NK-92 (cell line): ENCODE results near the gene ARHGAP30.
A peak's percentile ranks its signal among the peaks of the same experiment; 100 is the strongest.
"Not testable (repeated sequence)": the region's sequence is repeated elsewhere in the genome, so short reads cannot be mapped to it uniquely, and the experiment has no call there.

Experiments
- DNase-seq: peaks from one replicate; lab custom pipeline; 2025; ENCODE audit not compliant: unreplicated experiment; lab: John Stamatoyannopoulos, UW

ARHGAP30 gene

DNA sequence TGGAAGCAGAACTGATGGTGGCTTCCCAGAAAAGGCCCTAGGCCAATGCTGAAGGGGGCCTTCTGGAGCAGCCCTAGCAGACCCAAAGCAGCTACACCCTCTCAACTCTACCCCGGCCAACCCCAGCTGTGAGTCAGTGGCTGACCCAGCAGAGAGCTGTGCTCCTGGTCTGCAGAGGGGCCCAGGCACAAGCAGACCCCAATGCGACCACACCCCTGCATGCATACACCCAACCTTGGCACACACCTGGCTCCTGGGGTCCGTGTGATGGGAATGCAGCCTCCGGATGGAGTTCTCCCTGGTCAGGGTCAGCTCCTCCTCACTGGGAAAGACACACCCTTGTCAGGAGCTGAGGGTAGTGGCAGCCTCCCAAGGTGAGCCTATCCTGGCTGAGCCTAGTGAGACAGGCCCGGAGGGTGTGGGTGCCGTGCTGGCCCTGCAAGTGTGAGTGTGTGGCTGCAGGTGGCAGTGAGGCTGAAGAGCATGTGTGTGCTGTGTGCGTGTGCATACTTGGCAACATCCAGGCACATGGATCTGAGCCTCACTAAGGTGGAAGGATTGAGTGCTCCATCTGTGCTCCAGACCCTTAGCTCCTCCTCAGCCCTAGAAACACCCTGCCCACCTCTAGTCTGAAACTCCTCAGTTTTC, 3.9 kb upstream of the ARHGAP30 start:
- DNase-seq: no peak

DNA sequence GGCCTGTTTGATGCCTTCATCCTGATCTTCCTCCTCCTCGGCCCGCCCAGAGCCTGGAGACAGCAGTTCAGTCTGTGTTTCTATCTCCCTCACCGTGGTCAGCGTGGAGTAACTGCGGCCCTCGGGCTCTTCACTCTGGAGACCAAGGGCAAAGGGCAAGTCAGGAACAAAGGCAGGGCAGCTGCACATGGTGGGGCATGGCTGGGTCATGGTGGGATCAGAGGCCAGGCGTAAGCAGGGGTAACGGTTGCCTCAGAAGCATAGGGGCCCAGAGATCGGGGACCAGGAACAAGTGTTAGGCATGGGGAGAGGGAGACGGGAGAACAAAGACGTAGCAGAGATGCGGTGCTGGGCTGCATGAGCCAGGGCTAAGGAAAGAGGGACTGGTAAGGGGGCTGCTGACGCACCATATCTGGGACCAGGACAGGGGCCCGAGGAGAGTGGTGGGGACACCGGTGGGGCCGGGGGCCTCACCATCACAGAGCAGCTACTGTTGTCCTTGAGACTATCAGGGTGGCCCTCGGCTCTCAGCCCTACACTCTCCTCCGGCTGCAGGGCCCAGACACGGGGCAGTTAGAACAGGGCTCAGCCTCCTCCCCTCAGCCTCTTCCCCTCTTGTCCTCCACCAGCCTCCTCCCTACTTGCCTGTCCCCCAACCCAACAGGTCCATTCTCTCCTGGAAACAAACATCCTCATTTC, 3.2 kb upstream of the ARHGAP30 start:
- DNase-seq: no peak

DNA sequence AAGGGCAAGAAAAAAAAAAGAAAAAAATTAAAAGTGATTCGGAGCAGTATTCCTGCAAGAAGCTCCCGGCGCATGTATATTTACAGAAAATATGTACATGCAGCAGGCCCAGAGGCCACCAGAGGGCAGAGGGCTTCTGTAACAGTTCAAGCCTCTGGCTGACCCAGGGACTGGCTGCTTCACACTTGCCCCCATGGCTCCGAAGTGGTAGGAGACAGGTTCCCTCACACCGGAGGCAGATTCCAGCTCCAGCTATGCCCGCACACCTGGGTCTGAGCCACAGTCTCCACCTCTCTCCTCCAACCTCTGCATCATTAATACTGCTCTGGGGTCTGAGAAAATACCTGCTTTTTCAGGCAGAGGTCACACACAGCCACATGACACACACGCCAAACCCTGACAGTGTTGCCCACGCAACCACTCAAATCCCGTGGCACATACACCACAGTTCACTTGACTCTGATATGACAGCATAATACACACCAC, 2.2 kb upstream of the ARHGAP30 start:
- no peak for DNase-seq

DNA sequence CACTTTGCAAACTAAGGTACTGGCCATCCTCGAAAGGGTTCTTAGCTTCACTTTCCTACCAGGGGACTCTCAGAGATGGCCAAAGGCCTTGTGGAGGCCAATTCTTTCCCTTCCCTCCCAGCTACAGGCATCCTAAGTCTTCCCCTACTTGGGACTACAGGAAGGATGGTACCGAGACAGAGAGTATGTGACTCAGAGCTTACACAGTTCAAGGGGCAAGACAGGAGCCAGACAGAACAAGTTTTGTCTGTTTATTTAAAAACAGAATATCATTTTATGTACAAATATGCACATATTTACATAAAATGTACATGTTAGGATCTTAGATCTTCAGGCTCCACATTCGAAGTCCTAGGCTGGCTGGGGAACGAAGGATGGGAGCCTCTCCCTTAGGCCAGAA, 1.1 kb upstream of the ARHGAP30 start:
- DNase-seq: no peak

DNA sequence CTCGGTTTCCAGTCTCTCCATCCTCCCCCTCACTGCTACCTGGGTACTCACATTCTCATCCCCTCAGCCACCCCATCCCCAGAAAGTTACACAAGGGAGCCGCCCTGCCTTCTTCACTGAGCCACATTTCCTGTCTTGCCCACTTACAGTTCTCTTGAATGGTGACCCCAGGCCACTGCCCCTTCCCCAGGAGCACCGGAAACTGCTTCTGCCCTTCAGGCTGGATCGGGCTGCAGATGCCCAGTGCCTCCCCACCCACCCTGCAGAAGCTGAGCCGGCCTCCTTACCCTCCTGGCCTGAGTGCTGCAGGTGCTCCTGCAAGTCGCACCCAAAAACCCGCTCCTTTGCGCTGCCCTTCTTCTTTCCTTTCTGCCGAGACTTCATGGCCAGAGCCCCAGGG, 450 bp downstream of the ARHGAP30 start:
- DNase-seq: no peak

DNA sequence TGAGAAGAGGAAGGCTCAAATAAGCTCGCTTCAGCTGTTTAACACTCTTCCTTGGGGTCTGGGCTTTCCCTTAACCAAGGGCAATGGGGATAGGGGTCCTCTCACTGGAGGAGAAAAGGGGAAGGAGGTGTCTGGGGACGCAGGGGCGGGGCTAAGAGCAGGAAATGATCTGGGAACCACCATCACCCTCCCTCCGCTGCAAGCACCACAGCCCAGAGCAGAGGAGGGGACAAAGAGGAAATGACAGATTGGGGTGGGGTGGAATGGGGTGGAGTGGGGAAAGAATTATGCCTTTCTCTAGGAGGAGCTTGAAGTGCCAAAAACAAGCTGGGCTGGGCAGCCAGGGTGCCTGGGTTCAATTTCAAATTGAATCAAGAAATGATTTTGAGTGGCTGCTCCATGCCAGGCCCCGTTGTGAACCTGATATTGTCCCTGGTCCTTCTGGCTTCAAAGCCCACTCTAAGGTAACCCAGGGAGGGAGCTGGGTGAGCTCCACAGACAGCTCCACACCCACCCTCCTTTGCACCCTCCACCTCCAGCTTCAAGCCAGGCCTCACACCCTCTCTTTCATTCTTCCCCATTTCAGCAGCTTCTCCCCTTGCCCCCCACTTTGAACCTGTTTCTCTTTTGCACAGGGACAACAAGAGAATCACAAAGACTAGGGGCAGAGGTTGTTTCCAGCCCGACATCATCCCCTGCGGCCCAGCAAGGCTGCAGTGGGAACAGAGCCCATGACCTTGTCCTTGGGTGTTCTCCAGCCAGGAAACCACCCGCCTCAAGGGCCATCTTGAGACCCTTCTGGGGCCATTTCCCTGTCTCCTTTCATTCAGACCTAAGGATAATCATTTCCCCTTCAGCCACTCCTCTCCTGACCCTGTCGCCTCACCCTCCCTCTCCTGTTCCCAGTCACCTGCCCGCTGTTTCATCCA, 1.1 kb downstream of the ARHGAP30 start:
- DNase-seq: peak; percentile 21

DNA sequence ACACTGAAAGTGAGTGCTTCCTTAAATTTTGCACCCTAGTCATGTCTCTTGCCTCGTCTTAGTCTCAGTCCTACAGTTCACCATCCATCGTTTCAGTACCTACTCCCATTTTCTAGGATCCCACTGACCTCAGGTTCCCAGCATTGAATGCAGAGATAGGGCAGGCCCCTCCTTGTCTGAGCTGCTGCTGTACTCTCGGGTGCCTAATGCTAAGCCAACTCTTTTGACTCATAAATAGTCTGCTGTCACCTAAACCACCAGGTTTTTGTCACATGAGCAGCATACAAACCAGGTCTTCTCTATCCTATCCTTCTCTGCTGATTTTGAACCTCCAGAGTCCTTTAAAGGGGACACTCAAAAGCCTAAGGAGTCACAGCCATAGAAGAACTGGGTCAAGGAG, 3.0 kb downstream of the ARHGAP30 start:
- DNase-seq: no peak

DNA sequence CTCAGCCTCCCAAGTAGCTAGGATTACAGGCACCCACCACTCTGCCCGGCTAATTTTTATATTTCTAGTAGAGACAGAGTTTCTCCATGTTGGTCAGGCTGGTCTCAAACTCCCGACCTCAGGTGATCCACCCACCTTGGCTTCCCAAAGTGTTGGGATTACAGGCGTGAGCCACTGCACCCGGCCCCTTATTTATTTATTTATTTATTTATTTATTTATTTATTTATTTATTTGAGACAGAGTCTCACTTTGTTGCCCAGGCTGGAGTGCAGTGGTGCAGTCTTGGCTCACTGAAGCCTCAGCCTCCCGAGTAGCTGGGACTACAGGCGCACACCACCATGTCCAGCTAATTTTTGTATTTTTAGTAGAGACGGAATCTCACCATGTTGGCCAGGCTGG, 4.0 kb downstream of the ARHGAP30 start:
- DNase-seq: not testable (repeated sequence)

DNA sequence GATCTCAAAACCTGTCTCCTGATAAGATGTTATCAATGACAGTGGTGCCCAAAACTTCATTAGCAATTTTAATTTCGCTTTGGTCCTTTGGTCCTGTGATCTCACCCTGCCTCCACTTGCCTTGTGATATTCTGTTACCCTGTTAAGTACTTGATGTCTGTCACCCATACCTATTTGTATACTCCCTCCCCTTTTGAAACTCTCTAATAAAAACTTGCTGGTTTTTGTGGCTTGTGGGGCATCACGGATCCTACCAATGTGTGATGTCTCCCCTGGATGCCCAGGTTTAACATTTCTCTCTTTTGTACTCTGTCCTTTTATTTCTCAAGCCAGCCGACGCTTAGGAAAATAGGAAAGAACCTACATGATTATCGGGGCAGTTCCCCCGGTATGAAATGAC, 5.8 kb downstream of the ARHGAP30 start:
- not testable (repeated sequence) for DNase-seq

DNA sequence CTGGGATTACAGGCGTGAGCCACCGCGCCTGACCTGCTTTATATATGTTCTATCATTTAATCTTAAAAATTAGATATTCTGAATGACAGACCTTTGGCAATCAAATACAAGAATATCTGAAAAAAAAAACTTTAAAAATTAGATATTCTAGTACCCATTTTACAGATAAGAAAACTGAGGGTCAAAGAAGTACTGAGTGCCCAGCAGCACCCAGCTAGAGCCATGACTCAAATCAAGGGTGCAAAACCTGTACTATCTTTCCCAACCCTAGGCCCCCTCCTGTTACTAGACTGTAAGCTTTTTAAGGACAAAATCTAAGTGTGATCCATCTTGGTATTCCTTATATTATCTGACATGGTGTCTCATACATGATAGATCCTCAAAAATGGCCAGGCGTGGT, 8.3 kb downstream of the ARHGAP30 start:
- DNase-seq: no peak

DNA sequence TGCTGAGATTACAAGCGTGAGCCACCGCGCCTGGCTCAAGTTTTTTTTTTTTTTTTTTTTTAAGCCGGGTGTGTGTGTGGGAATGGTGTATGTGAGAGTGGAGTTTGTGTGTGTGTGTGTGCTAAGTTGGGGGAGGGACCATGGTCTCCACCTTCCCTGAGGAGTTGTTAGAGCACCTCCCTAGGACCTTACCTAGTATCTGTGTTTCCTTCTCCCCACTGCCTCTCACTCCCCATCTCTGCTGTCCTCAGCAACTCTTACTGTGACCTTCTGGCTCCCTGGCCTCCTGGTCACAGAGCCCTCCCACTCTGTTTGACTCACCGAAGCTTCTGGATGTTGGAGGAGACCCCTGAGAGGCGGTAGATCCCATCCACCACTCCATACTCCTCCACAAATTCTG, 10.4 kb downstream of the ARHGAP30 start:
- DNase-seq: no peak

DNA sequence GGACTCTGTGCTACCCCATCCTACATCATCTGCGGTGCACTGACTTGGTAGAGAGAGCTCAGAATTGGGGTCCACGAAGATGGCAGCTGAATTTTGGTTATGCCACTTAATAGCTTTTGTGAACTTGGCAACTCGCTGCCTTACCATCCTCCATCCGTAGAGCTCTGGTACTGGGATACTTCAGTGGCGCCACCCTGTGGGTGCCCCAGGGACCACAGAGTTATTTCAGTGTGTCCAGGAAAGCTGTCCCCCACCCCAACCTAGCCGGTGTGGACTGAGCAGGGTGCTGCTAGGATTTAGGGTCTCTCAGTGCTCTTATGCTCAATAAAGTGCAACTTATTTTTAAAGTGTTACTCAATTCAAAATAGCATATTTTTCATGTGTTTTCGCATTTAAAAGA, 14.9 kb downstream of the ARHGAP30 start:
- no peak for DNase-seq

DNA sequence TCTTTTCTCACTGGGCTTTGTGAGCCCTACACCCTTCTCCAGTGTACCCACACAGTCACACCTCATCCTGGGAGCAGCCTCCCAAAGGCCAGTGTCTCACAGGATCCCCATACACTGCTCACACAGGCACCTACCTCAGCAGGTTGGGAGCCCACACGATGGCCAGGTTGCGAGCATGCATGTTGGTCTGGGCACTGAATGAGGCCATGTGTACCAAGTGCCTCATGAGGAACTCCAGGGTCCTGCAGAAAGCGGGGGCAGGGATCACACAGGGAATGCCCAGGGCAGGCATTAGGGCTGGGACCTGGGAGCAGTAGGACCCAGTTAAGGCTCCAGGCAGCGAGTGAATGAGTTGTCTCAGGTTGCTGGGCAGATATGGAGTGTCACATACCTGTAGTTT, 15.5 kb downstream of the ARHGAP30 start:
- no peak for DNase-seq

DNA sequence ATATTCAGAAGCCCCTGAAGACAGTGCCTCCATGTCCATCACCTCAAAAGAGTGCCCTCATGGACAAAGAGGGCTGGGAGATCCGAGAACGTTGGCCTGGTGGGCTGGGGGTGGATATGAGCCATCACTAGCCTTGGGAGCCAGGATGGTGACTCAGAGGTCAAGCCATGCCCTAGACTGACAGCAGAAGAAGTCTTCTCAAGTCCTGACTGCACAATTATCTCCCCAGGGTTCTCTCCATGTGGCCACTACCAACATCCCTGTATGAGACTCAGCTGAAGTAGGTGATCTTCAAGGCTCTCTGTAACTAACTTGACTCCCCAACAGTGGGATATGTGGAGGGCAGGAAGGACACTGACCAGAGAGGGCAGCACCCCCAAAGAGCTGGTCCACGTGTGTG, 16.8 kb downstream of the ARHGAP30 start:
- DNase-seq: no peak

DNA sequence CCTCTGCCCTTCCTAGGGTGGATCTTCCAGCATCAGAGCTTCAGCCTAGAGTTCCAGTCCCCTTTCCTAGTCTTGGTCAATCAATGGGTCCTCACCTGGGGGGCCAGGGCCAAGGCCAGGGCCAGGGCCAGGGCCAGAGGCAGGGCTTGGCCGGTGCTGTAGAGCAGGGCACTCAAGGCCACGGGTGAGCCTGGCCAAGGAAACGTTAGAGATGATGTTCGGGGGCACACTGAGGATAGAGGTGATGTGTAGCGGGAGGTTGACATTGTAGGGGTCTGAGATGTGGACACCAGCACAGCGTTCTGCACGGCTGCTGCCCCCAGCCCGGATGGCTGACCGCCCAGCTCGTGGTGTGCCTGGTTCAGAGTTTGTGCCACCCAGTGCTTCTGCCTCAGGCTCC, 18.5 kb downstream of the ARHGAP30 start:
- DNase-seq: no peak

DNA sequence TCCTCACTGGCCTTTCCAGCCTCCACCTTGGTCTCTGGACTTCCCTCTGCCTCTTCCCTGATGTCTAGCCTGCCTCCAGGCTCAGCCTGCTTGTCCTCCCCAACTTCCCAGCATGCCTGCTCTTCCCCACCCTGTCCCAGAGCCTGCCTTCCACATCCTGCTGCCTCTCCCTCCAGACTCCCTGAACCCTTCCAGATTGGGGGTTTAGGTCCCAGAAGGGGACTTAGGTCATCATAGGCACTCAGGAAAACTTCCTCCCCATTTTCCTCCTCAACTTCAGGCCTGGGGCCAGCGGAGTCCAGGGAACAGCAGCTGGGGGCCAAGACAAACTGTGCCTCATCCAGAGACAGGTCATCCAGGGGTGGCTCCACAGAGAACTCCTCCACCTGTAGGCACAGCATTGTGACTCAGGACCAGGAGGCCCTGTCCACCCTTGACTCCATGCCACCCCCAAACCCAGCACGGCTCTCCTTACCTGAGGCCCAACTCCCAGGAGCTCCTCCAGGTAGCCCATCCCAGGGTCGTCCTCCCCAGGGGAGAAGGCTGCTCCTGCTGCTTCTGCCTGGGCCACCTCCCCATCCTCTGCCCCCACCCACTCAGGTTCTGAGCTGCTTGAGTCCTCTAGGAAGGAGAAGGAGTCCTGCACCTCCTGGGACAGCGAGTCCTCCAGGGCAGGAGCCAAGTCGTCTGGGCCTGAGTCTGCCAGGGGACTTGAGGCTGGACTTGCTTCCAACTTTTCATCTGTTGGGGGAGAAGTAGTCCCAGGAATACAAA, 20.6 kb downstream of the ARHGAP30 start:
- DNase-seq: no peak

DNA sequence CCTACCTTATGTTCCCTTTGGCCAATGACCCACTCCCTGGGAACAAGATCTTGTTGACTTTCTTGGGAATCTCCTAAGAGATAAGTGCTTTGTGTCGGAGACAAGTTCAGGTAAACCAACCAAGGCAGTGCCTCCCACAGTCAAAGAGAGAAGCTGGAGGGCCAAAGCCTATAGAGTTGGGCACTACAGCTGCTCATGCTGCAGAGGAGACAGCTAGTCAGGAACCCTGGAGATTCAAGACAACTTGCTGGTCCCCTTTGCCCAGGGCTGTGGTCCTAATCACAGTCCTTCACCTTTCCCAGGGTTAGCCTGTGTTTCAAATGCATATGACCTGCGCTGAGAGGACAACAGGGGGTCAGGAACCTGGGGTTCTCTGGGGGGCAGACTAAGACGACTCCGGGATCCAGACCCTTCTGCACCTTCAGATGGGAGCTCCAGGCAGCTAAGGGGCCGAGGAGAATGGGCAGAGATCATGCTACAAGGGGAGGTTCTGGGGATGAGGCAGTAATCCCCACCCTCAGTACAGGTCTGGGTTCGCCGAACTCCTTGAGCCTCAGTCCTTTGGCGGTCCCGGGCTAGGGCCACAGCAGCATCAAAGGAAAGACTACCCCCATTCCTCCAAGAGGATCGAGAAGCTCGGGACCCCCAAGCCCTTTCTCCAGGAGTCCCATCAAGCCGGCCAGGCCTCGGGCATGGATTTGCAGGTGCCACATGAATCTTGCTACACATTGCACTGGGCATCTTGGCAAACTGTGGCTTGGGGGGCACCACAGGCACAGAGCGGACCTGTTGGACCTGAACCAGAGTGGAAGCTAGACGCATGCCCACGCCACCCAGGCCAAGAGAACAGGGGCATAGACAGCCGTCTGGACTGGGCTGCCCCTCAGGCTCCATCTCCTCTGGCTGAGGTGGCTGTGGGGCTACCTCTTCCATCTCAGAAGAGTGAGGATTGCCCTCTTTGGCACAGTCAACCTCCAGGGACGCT, 22.0 kb downstream of the ARHGAP30 start:
- no peak for DNase-seq

DNA sequence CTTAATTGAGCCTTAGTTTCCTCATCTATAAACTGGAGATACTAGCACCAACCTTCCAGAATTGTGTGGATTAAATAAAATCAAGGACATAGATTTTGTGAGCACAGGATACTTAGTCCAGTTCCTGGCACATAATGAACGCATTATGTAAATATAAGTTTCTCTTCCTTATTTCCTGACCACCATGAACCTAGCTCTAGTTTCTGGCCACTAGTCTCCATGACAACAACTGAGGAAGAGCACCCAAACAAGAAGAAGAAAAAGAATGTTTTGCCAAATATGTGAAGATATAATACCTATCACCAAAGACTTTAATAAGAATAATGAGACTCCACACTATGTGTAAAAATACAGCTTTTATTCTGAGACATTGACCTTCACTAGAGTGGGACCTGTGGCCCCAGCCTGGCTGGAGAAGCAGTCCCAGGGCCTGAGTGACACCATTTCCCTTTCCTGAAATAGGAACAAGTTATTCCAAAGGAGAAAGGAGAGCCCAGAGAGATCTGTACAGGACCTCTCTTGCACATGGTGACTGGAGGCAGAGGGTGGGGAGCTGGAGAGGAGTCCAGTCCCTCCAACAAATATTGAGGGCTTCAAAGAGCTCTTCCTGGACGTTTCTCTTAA, 23.0 kb downstream of the ARHGAP30 start:
- DNase-seq: no peak
